RPMI8226 (cell line): ENCODE data around the gene SOX1.

Source experiments
- DNase-seq: peaks from one replicate; pipeline ENCODE4 v3.0.0-alpha.2; 2015

SOX1 gene

DNA sequence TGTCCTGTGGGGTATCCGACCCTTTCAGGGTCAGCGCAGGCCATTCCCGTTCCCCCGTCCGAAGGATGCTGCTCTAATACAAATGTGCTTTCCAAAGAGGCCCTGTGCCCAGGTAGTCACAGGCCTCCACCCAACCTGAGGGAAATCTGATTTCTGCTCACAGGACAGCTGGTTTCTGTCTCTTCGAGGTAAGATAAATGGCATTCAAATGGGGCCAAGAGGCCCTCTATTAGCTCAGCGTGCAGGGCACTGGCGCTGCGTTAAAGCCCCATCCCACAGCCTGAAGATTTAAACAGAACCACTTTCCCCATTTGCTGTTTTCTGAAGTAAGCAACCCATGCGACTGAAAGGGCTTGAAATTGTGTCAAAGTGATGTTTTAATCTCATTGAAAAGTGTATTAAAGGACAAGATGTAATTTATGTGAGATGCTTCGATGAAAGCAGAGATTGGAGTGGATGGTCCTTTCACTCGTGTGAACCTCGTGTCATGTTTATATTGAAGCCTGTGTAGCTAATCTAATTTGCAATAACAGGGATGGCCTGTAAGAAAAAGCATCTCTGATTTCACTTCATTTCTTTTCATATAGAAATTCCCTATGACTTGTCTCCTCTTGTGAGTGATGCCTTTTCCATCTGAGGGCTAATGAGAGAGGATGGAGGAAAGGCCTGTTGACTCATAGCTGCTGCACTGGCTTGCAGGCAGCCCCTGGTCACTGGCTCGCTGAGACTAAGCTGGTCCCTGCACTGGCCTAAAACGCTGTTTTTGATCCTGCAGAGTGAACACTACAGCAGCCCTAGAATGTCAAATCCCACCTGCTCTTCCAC is 7.3 kb upstream of the SOX1 start:
- DNase-seq, result no peak

DNA sequence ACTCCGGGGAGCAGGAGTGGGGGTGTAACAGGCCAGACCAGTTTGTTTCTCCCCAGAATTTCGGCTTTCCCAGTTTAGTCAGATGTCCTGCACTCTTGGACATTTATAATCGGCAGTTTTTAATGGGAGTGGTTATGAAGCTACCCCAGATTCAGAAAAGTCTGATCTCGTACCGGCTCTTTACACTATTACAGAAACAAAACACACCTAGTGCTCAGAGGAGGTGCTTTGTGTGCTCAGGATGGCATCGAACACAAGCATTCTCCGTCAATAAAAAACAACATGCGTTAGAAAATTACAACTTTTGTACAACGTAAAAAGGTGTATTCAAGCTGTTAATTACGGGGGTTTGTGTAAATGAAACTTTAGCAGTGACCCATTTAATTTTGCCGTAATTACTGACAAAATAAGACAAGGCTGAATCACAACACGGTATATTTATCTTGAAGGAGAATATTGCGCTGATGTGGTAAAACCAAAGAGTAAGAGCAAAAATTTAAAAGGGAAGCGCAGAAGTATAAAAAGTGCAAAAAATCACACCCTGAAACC is 6.6 kb upstream of the SOX1 start:
- DNase-seq, result no peak

DNA sequence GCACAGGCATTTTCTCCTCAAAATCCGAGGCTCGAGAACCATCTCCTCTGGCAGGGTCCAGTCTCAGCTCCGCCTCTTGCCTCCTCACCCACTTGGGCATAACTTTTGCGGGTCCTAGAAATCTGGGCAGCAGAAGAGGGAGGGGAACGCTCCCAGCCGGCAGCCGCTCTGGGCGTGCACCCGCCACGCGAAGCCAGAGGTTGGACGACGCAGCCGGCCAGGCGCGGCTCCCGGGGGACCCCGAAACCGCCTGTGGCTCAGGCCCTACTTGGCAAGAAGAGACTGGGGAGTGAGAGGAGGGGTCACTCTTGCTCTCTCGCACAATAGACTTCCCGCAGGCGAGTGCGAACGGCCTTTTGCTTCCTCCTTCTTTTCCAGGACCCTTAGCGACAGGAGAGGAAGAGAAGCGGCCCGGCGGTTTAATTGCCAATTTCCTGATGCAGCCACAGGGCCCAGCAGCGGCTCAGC is 6.0 kb upstream of the SOX1 start:
- DNase-seq, result no peak

DNA sequence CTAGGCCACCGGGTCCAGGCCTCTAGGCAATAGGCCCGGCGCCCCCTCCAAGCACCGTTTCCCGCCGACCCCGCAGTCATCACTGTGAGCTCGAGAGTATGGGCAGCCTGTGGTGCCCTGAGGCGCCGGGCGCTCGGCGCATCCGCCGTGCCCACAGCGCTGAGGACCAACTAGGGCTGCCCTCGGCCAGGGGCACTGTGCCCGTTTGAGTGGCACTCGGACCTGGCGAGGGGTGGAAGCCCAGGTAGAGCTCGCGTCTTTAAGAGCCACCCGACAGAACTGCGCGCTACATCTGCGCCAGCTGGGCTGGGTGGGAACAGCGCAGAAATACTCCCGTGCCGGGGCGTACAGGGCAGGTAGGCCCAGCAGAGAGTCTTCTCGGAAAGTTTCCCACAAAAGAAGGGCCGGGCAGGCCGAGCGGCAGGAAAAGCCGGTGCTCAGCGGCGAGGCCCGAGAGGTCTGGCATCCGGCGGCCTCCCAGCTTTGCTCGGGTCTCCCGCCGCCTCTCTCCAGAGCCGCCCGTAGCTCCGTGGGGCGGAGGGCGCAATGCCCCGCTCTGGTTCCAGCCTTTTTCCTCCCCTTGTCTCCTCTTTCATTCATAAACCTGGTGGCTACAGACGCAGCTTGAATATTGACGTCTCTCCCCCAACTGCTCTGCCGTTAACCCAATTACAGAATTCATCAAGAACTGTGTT is 5.4 kb upstream of the SOX1 start:
- no peak for DNase-seq

DNA sequence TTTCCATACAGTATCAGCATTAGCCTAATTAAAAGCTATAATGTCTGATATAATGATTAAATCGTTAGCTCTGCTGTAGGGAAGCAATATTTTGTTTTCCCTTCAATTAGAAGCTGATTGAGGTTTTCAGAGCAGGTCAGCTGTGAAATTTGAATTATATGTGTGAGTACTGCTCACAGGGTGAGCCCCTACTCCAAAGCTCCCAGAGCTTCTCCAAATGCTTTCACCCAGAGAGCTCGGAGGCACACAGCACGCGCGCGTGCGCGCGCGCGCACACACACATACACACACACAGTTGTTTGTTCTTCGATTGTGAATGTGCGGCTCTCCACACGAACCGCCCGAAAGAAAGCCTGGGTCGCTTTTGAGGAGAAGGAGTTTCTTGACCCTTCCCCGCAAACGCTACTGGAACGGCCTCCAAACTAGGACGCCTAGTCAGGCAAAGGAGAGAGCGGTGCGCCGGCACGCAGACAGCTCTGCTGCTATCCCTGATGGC is 4.8 kb upstream of the SOX1 start:
- DNase-seq, result no peak

DNA sequence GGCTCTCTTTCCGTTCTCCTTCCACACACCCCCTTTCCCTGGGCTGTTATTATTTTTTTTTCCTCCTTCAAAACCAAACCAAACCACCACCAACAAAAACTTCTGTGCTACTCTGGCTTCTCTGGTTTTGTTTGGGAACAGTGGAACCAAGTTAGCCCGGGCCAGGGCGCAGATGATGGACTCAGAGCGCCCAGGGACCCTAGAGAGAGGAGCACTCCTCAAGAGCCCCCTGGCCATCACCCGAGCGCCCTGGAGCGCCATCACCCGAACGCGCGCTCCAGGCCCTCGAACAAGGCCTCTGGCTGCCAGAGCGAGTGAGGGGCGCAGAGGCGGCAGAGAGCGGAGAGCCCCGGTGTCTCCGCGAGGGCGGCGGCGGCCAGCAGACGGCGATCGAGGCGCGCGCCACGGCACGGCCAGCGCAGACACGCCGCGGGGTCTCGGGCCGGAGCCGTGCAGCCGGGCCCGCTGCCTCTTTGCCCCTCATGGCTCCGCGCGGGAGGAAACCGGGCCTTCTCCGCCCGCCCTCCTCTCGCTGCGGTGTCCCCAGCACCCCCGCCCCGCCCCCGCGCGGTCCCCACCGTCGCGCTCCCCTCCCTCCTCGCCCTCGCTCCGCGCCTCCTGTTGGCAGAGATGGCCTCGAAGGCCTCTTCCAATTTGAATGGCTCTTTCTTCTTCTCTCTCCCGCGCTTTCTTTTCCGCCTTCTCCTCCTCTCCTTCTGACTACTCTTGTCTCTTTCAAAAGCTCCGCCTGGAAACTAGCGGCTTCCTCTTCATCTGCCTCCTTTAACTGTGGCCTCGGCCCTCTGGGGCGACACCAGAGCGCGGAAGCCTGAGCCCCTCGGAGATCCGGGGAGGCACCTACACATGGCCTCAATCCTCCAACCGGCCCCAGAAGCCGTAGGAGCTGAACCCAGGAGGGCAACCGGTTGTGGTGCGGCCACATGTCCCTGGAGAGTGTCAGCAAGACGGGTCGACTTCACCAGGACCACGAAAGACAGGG is 4.1 kb upstream of the SOX1 start:
- DNase-seq, result peak; percentile 52

DNA sequence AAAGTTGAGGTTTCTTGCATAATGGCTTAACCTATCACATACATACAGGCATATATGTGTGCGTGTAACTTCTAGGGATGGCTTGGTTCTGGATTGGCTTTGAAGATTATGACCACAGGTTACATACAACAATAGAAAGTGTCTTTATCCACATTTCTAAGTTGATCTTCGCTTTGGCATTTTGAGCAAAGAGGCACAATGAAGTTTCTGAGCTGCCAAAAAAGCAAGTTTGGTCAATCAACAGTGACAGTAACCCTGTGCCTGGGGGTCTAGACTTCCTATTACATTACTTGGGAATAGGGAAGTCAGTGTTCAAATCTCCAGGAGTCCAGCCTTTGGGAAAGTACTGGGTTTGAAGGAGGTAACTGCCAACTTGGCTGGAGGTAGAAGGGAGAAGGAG is 3.1 kb upstream of the SOX1 start:
- no peak for DNase-seq

DNA sequence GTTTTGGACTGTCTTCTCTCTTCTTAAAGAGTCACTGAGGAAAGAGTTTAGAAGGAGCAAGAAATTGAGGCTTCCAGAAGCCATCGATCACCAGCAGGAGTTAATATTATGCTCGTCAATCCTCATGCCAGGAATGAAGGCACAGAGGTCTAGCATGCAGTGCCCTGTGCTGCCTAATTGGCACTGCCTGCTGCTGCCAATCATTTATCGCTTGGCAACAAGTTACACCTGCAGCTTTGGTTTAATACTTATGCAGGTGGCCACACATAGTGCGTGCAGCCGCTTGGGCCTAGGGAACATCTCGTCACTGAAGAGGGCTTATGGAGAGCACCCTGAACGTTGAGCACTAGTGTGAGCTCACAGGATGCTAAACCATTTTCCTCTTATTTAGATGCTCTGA is 2.7 kb upstream of the SOX1 start:
- DNase-seq, result peak; percentile 25

DNA sequence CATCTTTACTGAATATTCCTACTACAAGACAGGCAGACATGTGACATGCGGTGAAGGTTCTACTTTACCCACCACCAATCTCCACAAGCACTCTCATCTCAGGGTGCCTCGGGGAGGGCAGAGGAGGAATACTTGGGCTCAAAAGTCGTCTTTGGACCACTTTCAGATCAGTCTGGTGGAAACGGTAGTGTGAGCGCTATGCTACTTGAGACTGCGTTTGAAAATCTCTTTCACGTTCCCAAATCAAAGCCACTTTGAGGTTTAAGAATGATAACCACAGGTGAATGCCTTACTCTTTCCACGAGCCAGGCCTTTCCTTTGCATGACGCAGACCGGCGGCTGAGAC is 1.5 kb upstream of the SOX1 start:
- no peak for DNase-seq

DNA sequence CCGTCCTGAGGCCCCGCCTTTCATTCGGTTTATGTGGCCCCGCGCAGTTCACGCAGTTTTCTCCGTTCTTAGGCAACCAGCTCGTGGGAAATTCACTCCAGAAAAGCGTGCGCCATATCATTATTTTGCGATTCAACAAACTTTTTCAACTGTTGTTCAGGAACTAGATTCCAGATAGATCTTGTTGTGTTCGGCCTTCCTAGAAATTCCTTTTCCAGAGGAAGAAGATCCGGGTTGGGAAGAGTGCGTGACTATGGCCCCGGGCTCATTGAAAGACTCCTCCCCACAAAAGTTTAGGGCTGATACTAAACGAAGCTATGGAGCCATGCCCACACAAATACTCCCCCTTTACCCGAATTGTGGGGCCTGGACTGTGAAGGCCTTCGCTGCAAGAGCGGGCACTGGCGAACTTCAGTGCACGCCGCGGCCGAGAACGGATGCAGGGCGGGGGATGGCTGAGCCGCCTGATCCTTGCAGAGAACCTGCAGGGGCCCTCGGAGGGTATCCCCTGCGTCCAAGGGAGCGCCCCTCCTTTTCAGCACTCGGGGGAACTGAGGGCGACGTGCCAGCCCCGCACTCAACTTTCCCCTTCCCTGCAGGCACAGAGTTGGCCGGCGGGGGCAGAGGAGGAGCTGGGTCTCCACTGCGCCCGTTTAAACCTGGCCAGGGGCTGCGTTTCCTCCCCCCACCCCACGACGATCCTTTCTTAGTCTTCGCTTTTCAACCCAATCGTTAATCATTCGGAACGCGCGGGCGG is 904 bp upstream of the SOX1 start:
- DNase-seq, result no peak

DNA sequence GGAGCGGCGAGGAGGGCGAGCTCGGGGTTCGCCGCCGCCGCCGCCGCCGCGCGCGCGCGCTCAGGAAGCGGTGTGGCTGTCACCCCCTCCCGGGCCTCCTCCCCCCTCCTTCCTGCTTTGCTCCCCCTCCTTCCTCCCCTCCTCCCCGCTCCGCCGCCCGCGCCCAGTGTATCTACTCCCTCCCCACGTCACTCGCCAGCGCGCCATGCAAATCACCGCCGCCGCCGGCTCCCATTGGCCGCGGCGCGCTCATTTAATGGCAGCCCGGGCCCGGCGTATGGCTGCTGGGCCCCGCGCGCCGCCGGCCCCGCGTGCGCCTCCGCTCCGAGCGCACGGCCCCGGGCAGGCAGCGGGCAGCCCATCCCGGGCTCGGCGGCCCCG is 335 bp upstream of the SOX1 start:
- DNase-seq, result no peak

DNA sequence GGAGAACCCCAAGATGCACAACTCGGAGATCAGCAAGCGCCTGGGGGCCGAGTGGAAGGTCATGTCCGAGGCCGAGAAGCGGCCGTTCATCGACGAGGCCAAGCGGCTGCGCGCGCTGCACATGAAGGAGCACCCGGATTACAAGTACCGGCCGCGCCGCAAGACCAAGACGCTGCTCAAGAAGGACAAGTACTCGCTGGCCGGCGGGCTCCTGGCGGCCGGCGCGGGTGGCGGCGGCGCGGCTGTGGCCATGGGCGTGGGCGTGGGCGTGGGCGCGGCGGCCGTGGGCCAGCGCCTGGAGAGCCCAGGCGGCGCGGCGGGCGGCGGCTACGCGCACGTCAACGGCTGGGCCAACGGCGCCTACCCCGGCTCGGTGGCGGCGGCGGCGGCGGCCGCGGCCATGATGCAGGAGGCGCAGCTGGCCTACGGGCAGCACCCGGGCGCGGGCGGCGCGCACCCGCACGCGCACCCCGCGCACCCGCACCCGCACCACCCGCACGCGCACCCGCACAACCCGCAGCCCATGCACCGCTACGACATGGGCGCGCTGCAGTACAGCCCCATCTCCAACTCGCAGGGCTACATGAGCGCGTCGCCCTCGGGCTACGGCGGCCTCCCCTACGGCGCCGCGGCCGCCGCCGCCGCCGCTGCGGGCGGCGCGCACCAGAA is 1.1 kb downstream of the SOX1 start:
- no peak for DNase-seq

DNA sequence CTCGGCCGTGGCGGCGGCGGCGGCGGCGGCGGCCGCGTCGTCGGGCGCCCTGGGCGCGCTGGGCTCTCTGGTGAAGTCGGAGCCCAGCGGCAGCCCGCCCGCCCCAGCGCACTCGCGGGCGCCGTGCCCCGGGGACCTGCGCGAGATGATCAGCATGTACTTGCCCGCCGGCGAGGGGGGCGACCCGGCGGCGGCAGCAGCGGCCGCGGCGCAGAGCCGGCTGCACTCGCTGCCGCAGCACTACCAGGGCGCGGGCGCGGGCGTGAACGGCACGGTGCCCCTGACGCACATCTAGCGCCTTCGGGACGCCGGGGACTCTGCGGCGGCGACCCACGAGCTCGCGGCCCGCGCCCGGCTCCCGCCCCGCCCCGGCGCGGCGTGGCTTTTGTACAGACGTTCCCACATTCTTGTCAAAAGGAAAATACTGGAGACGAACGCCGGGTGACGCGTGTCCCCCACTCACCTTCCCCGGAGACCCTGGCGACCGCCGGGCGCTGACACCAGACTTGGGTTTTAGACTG is 1.7 kb downstream of the SOX1 start:
- DNase-seq, result no peak

DNA sequence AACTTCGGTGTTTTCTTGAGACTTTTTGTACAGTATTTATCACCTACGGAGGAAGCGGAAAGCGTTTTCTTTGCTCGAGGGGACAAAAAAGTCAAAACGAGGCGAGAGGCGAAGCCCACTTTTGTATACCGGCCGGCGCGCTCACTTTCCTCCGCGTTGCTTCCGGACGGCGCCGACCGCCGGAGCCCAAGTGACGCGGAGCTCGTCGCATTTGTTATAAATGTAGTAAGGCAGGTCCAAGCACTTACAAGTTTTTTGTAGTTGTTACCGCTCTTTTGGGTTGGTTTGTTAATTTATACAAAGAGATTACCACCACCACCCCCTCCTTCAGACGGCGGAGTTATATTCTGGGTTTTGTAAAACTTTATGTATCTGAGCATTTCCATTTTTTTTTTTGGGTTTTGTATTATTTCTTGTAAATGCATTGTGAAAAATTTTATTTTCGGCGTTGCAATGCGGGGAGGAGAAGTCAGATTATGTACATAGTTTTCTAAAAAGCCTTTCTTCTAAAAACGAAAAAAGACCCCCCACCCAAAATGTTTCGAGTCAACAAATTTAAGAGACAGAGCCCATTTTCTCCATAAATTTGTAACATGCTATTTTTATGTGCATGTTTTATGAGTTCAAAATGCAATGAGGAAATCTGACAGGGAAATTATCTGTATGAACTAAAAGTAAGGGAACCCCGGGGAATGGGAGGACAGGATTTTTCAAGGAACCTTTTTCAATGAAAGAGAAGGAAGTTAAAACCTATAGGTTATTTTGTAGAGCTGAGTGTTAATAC is 2.3 kb downstream of the SOX1 start:
- no peak for DNase-seq

DNA sequence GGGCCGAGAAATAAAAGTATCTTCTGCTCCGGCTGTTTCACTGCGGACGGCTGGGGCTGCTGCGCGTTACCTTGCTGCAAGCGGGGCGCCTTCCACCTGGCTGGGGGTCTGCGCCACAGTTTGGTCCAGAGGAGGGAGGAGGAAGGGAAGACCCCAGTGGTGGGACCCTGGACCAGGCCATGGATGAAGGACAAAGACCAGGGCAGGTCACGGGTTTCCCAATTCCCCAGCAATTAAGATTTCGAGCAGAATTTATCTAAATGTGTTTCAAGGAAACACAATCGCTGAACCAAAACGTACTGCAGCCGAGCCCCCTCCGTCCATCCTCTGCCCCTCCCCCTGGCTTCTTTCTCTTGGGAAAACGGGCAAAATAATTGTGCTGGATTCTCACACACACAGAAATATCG is 2.9 kb downstream of the SOX1 start:
- no peak for DNase-seq

DNA sequence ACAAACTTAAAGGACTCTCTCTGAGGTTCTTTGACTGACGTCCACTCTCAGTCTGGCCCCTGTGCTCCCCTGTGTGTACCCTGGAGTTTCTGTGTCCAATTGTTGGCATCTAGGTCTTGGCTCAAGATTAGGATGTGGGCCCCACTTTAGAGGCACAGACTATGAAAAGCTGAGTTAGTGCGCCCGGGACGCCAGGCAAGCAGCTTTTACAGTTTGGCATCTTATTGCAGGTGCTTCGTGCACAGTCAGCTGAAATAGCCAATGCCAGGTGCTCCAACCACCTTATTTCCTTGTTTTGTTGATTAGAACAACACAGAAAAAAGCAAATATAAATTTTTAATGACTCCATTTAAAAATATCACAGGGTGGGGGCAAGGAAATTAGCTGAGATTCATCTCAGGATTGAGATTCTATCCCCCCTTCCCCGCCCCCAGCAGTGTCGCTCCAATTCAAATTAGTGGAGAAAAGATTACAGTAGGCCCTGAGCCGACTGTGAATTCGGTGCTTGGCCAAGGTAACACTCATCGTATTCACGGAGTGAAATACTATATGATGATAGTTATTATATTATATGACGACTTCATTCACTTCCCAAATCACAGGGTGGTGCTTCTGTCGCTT is 4.3 kb downstream of the SOX1 start:
- peak; percentile 50 for DNase-seq

DNA sequence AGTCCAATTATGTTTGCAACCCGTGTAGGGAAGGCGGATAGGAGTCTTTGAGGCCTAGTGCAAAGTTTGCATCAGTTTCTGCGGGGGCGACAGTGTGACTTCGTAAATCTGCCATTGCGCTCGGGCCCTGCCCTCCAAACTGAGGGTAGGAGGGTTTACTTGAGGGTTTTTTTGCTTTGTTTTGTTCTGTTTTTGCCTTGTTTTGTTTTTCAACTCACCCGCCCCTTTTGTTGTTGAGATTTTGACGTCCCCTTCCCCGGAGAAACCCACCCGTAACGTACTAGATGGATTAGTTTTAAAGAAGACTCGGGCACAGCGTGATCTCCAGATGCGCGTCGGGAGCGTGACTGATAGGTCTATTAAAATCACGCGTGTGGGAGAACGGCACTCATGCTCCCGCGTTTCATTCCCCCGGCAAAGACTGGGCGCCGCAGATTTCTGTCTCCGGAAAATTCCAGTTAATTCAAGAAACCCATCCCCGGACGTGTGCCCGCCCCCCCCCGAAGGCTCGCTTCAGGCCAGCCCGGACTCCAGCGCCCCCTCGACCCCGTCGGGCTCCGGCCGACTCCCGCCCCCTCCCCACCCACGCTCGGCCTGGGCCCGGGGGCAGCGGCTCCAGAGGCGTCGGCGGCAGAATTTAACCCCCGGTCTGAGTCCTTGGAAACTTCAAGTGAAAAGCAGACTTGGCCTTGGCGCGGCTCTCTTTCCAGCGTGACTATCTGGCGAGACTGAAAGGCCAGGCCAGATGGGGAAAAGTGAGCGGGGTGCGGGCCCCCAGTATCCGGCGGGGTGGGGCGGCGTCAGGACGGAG is 5.0 kb downstream of the SOX1 start:
- no peak for DNase-seq

DNA sequence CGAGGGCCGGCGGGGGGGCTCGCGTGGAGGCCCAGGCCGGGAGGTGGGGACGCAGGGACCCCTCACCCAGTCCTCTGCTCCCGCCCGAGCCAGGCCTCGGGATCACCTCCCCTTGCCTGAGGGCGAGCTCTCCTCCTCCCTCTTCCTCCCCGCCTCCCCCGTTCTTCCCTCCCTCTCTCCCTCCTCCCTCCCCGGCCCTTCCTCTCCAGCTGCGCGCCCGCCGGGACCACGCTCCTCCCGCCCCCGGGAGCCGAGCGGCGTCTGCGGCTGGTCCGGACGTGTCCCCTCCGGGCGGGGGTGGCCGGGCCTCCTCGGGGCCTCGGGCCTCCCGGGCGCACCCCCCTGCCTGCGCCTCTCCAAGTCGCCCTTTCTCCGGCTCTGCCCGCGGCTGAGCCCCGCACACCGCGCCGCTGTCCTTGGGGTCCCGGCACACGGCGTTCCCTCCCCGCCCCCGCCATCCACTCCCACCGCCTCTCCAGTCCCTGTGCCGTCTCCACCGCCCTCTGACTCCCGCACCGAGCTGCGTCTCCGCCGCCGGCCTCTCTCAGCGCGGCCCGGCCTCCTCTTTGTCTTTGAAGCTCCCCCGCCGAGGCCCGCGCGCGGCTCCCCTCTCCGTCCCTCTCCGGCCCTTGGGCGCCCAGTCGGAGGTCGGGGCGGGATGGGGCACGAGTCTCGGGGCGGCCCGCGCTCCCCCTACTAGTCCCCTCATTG is 5.7 kb downstream of the SOX1 start:
- no peak for DNase-seq
